NCI-H1417 (cell line): ENCODE results near the gene SLC31A2.

ENCODE experiments used
- DNase-seq, 3 experiments: peaks; one replicate each; lab custom pipeline; 2025; lab: John Stamatoyannopoulos, UW

SLC31A2 gene

GRCh38 chr9:113186137-113186755 is 35.4 kb downstream of the SLC31A2 start:
- DNase-seq = no peak

- no peak for DNase-seq
Measured at GRCh38 chr9:113187929-113188595, 37.3 kb downstream of the SLC31A2 start.

- DNase-seq = no peak
Measured at GRCh38 chr9:113192455-113192854, 41.6 kb downstream of the SLC31A2 start.

GRCh38 chr9:113199683-113200329 is 49.0 kb downstream of the SLC31A2 start:
- no peak for DNase-seq

- no peak for DNase-seq
Measured at GRCh38 chr9:113205432-113205831, 54.6 kb downstream of the SLC31A2 start.

- no peak for DNase-seq
Measured at GRCh38 chr9:113205861-113206260, 55.1 kb downstream of the SLC31A2 start.

GRCh38 chr9:113210815-113211214 is 60.0 kb downstream of the SLC31A2 start:
- DNase-seq = no peak
